Stimulated activated naive B cell treated with anti-CD40 and anti-IgM and Interleukin-4, amounts not matched to agents 10 μg/mL and 1 μg/mL and 100 μg/mL, for 72 hours (primary cell): ENCODE results near the gene PSME4.
A peak's percentile ranks its signal among the peaks of the same experiment; 100 is the strongest.

Source experiments
- ATAC-seq, 2 donors: fragments of 150-1000 bp; cut with Tn5 transposase; replicated peaks; 2 replicates each; pipeline ENCODE4 v1.10.0; 2021; ENCODE audit warnings: moderate library complexity in 1 of 2
- DNase-seq: peaks from one replicate; pipeline ENCODE4 v3.0.0; 2021
- H3K27ac Mint-ChIP-seq: one replicate; pipeline ENCODE4 v1.8.0; 2022; ENCODE audit warnings: mild to moderate bottlenecking, mixed read lengths
- H3K27me3 Mint-ChIP-seq, 2 donors: one replicate each; pipeline ENCODE4 v1.8.0; 2022; ENCODE audit warnings: mixed read lengths in 2 of 2
- H3K36me3 Mint-ChIP-seq, 2 donors: one replicate each; pipeline ENCODE4 v1.8.0; 2022; ENCODE audit warnings: mixed read lengths in 2 of 2, mild to moderate bottlenecking in 1 of 2
- H3K4me1 Mint-ChIP-seq, 2 donors: one replicate each; pipeline ENCODE4 v1.8.0; 2022; ENCODE audit warnings: mixed read lengths in 2 of 2, mild to moderate bottlenecking in 1 of 2
- H3K4me3 Mint-ChIP-seq, 2 donors: one replicate each; pipeline ENCODE4 v1.8.0; 2022; ENCODE audit warnings: mild to moderate bottlenecking in 2 of 2, mixed read lengths in 2 of 2, moderate library complexity in 1 of 2
- H3K9me3 Mint-ChIP-seq, 2 donors: one replicate each; pipeline ENCODE4 v1.8.0; 2022; ENCODE audit warnings: mixed read lengths in 2 of 2, mild to moderate bottlenecking in 1 of 2

Gene PSME4

GRCh38 chr2:53884883-53885282 lies 85.9 kb downstream of the PSME4 start:
- Mint-ChIP-seq H3K36me3 (peaks cover 40 to 61% of the 10 kb centered on the region in 2 donors), H3K9me3 (no peaks in the 10 kb centered on the region), H3K27me3 (no peaks in the 10 kb centered on the region), H3K4me1 (no peaks in the 10 kb centered on the region), H3K27ac (no peak overlapping the region), H3K4me3 (no peak overlapping the region)
- DNase-seq = no peak
- ATAC-seq = no peak

GRCh38 chr2:53881986-53882385 lies 88.8 kb downstream of the PSME4 start:
- Mint-ChIP-seq H3K27ac (no peak overlapping the region), H3K36me3 (peaks cover 47 to 56% of the 10 kb centered on the region in 2 donors), H3K4me1 (no peaks in the 10 kb centered on the region), H3K4me3 (no peak overlapping the region), H3K9me3 (no peaks in the 10 kb centered on the region), H3K27me3 (no peaks in the 10 kb centered on the region)
- DNase-seq (no peak), ATAC-seq (no peak)

- Mint-ChIP-seq H3K27ac (no peak overlapping the region), H3K36me3 (peaks cover 41 to 50% of the 10 kb centered on the region in 2 donors), H3K27me3 (no peaks in the 10 kb centered on the region)
Measured at GRCh38 chr2:53881360-53881759, 89.4 kb downstream of the PSME4 start.

GRCh38 chr2:53880756-53881155 lies 90.0 kb downstream of the PSME4 start:
- Mint-ChIP-seq H3K27me3 (no peaks in the 10 kb centered on the region), H3K4me3 (no peak overlapping the region), H3K36me3 (peaks cover 40 to 50% of the 10 kb centered on the region in 2 donors), H3K9me3 (no peaks in the 10 kb centered on the region), H3K27ac (no peak overlapping the region), H3K4me1 (no peaks in the 10 kb centered on the region)
- no peak for ATAC-seq
- no peak for DNase-seq

More at GRCh38 chr2:53881360-53881759, 89.4 kb downstream of the PSME4 start:
- DNase-seq (no peak), ATAC-seq (no peak)
- Mint-ChIP-seq H3K4me1 (no peaks in the 10 kb centered on the region), H3K4me3 (no peak overlapping the region), H3K9me3 (no peaks in the 10 kb centered on the region)

GRCh38 chr2:53877556-53877955 lies 93.2 kb downstream of the PSME4 start:
- DNase-seq (no peak), ATAC-seq (no peak)
- Mint-ChIP-seq H3K36me3 (peaks cover 28 to 40% of the 10 kb centered on the region in 2 donors), H3K4me1 (no peaks in the 10 kb centered on the region), H3K9me3 (no peaks in the 10 kb centered on the region), H3K27me3 (no peaks in the 10 kb centered on the region), H3K27ac (no peak overlapping the region), H3K4me3 (no peak overlapping the region)

GRCh38 chr2:53877112-53877511 lies 93.7 kb downstream of the PSME4 start:
- no peaks in the 10 kb centered on the region for H3K9me3 Mint-ChIP-seq
- H3K36me3 Mint-ChIP-seq = peaks cover 28 to 36% of the 10 kb centered on the region in 2 donors
- ATAC-seq (no peak), DNase-seq (no peak)
- H3K27me3 Mint-ChIP-seq = no peaks in the 10 kb centered on the region
- no peak overlapping the region for H3K27ac Mint-ChIP-seq
- H3K4me3 Mint-ChIP-seq = no peak overlapping the region
- no peaks in the 10 kb centered on the region for H3K4me1 Mint-ChIP-seq

GRCh38 chr2:53874401-53874950 lies 96.3 kb downstream of the PSME4 start:
- H3K27me3 Mint-ChIP-seq = no peaks in the 10 kb centered on the region
- peak overlapping the region; percentile 51 for H3K27ac Mint-ChIP-seq
- no peak for ATAC-seq
- H3K4me3 Mint-ChIP-seq = no peak overlapping the region
- H3K9me3 Mint-ChIP-seq = no peaks in the 10 kb centered on the region
- H3K36me3 Mint-ChIP-seq = peaks cover 15 to 26% of the 10 kb centered on the region in 2 donors
- H3K4me1 Mint-ChIP-seq = no peaks in the 10 kb centered on the region
- no peak for DNase-seq

- H3K36me3 Mint-ChIP-seq = peaks cover 26 to 30% of the 10 kb centered on the region in 2 donors
- H3K9me3 Mint-ChIP-seq = no peaks in the 10 kb centered on the region
Measured at GRCh38 chr2:53867773-53868172, 103.0 kb downstream of the PSME4 start.

GRCh38 chr2:53867169-53867568 lies 103.6 kb downstream of the PSME4 start:
- H3K27ac Mint-ChIP-seq = no peak overlapping the region
- no peaks in the 10 kb centered on the region for H3K4me1 Mint-ChIP-seq
- H3K36me3 Mint-ChIP-seq = peaks cover 26 to 34% of the 10 kb centered on the region in 2 donors
- H3K27me3 Mint-ChIP-seq = no peaks in the 10 kb centered on the region
- no peak for ATAC-seq
- no peak overlapping the region for H3K4me3 Mint-ChIP-seq
- no peak for DNase-seq
- H3K9me3 Mint-ChIP-seq = no peaks in the 10 kb centered on the region

More at GRCh38 chr2:53867773-53868172, 103.0 kb downstream of the PSME4 start:
- DNase-seq (no peak), ATAC-seq (no peak)
- no peaks in the 10 kb centered on the region for H3K27me3 Mint-ChIP-seq
- H3K4me3 Mint-ChIP-seq = no peak overlapping the region
- H3K27ac Mint-ChIP-seq = no peak overlapping the region
- no peaks in the 10 kb centered on the region for H3K4me1 Mint-ChIP-seq

GRCh38 chr2:53865962-53866361 lies 104.8 kb downstream of the PSME4 start:
- peaks cover 31 to 42% of the 10 kb centered on the region in 2 donors for H3K36me3 Mint-ChIP-seq
- no peak for DNase-seq
- H3K27ac Mint-ChIP-seq = no peak overlapping the region
- H3K27me3 Mint-ChIP-seq = no peaks in the 10 kb centered on the region
- H3K9me3 Mint-ChIP-seq = no peaks in the 10 kb centered on the region
- no peaks in the 10 kb centered on the region for H3K4me1 Mint-ChIP-seq
- ATAC-seq = no peak
- no peak overlapping the region for H3K4me3 Mint-ChIP-seq

- Mint-ChIP-seq H3K27me3 (no peaks in the 10 kb centered on the region), H3K4me3 (no peak overlapping the region), H3K4me1 (no peaks in the 10 kb centered on the region), H3K27ac (no peak overlapping the region), H3K9me3 (no peaks in the 10 kb centered on the region), H3K36me3 (peaks cover 31 to 49% of the 10 kb centered on the region in 2 donors)
- no peak for DNase-seq
- ATAC-seq = no peak
Measured at GRCh38 chr2:53865264-53865663, 105.5 kb downstream of the PSME4 start.

GRCh38 chr2:53863538-53864227 lies 107.1 kb downstream of the PSME4 start:
- no peaks in the 10 kb centered on the region for H3K4me1 Mint-ChIP-seq
- no peak overlapping the region for H3K4me3 Mint-ChIP-seq
- DNase-seq (no peak), ATAC-seq (no peak)
- H3K27me3 Mint-ChIP-seq = no peaks in the 10 kb centered on the region
- peaks cover 34 to 50% of the 10 kb centered on the region in 2 donors for H3K36me3 Mint-ChIP-seq
- no peak overlapping the region for H3K27ac Mint-ChIP-seq
- no peaks in the 10 kb centered on the region for H3K9me3 Mint-ChIP-seq

GRCh38 chr2:53861824-53862223 lies 109.0 kb downstream of the PSME4 start:
- Mint-ChIP-seq H3K27ac (no peak overlapping the region), H3K36me3 (peaks cover 31 to 55% of the 10 kb centered on the region in 2 donors), H3K4me3 (no peak overlapping the region), H3K4me1 (no peaks in the 10 kb centered on the region), H3K27me3 (no peaks in the 10 kb centered on the region), H3K9me3 (no peaks in the 10 kb centered on the region)
- no peak for DNase-seq
- no peak for ATAC-seq

GRCh38 chr2:53859206-53860181 lies 111.3 kb downstream of the PSME4 start, which contains the start of gene GPR75:
TSS of gene GPR75 (minus strand) at chr2:53859967. CDS start at chr2:53854756, 5,211 bp downstream.
- DNase-seq = no peak
- Mint-ChIP-seq H3K9me3 (no peaks in the 10 kb centered on the region), H3K27ac (no peak within 1 kb of the TSS), H3K36me3 (peaks cover 21 to 44% of the 10 kb centered on the region in 2 donors), H3K27me3 (no peaks in the 10 kb centered on the region), H3K4me1 (no peaks in the 10 kb centered on the region), H3K4me3 (no peak within 1 kb of the TSS)
- ATAC-seq = no peak
